NCI-H2107 treated with DMSO at 0.1 percent for 48 hours (cell line): ENCODE results near the gene HNRNPL.
"Not testable (repeated sequence)": the region's sequence is repeated elsewhere in the genome, so short reads cannot be mapped to it uniquely, and the experiment has no call there.

Experiments used
- DNase-seq: peaks from one replicate; lab custom pipeline; 2025; ENCODE audit not compliant: unreplicated experiment; lab: John Stamatoyannopoulos, UW

HNRNPL gene

GRCh38 chr19:38803543-38803942, 46.2 kb downstream of the HNRNPL start:
- no peak for DNase-seq

GRCh38 chr19:38801359-38802095, 48.3 kb downstream of the HNRNPL start:
- no peak for DNase-seq

- DNase-seq: no peak
Observed at GRCh38 chr19:38800577-38801347, 49.0 kb downstream of the HNRNPL start.

- DNase-seq: no peak
Observed at GRCh38 chr19:38799104-38799503, 50.7 kb downstream of the HNRNPL start.

GRCh38 chr19:38797781-38798180, 52.0 kb downstream of the HNRNPL start:
- DNase-seq: not testable (repeated sequence)

GRCh38 chr19:38796154-38796553, 53.6 kb downstream of the HNRNPL start:
- no peak for DNase-seq

GRCh38 chr19:38795549-38795948, 54.2 kb downstream of the HNRNPL start:
- DNase-seq: no peak

- no peak for DNase-seq
Observed at GRCh38 chr19:38793671-38794070, 56.1 kb downstream of the HNRNPL start.

- DNase-seq: no peak
Observed at GRCh38 chr19:38793177-38793576, 56.6 kb downstream of the HNRNPL start.

GRCh38 chr19:38792250-38793111, 57.3 kb downstream of the HNRNPL start:
- DNase-seq: no peak

- DNase-seq: not testable (repeated sequence)
Observed at GRCh38 chr19:38791451-38792064, 58.2 kb downstream of the HNRNPL start.

- DNase-seq: not testable (repeated sequence)
Observed at GRCh38 chr19:38790507-38791403, 59.0 kb downstream of the HNRNPL start.

GRCh38 chr19:38788478-38789243, 61.1 kb downstream of the HNRNPL start, which contains the start of gene LGALS7B:
Gene LGALS7B (plus strand): TSS chr19:38789200. CDS start chr19:38789227, 27 bp downstream.
- DNase-seq: no peak

GRCh38 chr19:38786572-38787265, 63.1 kb downstream of the HNRNPL start:
- DNase-seq: no peak
